H9 (cell line): ENCODE data around the gene GATAD1. TPM values are rescaled to one million over a fixed set of nuclear protein-coding genes. Genes with fewer than 3 reads are reported as not detected.

ENCODE experiments used
- DNase-seq: peaks from one replicate; pipeline ENCODE4 v3.0.0-alpha.2; 2017
- H2AFZ ChIP-seq: one replicate; pipeline ENCODE4 v1.6.1; 2013; ENCODE audit warnings: mild to moderate bottlenecking, low read length, control low read depth, moderate library complexity
- H2AK5ac ChIP-seq: 2 replicates; pipeline ENCODE4 v1.6.1; 2013; ENCODE audit warnings: low read length, control low read depth, mixed read lengths; ENCODE audit not compliant: insufficient read length
- H2BK120ac ChIP-seq: one replicate; pipeline ENCODE4 v1.6.1; 2013; ENCODE audit warnings: low read depth, mild to moderate bottlenecking, low read length, control low read depth, inconsistent platforms; ENCODE audit not compliant: poor library complexity, severe bottlenecking
- H2BK12ac ChIP-seq: 2 replicates; pipeline ENCODE4 v1.6.1; 2013; ENCODE audit warnings: low read length, control low read depth, mixed read lengths, low read depth; ENCODE audit not compliant: insufficient read length
- H2BK15ac ChIP-seq: 2 replicates; pipeline ENCODE4 v1.6.1; 2013; ENCODE audit warnings: low read depth, low read length, control low read depth
- H2BK20ac ChIP-seq: one replicate; pipeline ENCODE4 v1.6.1; 2013; ENCODE audit warnings: low read depth, mild to moderate bottlenecking, low read length, control low read depth, inconsistent platforms; ENCODE audit not compliant: poor library complexity, severe bottlenecking
- H2BK5ac ChIP-seq: 2 replicates; pipeline ENCODE4 v1.6.1; 2013; ENCODE audit warnings: low read length, control low read depth, mixed read lengths; ENCODE audit not compliant: insufficient read length
- H3K14ac ChIP-seq: 2 replicates; pipeline ENCODE4 v1.6.1; 2013; ENCODE audit warnings: low read length, control low read depth; ENCODE audit not compliant: insufficient read depth
- H3K18ac ChIP-seq: 2 replicates; pipeline ENCODE4 v1.6.1; 2013; ENCODE audit warnings: low read depth, mild to moderate bottlenecking, mixed read lengths, low read length, control low read depth; ENCODE audit not compliant: insufficient read length
- H3K23ac ChIP-seq: 2 replicates; pipeline ENCODE4 v1.6.1; 2013; ENCODE audit warnings: low read length, control low read depth, mixed read lengths, low read depth; ENCODE audit not compliant: insufficient read length
- H3K23me2 ChIP-seq: 2 replicates; pipeline ENCODE4 v1.6.1; 2013; ENCODE audit warnings: low read depth, mild to moderate bottlenecking, mixed read lengths, low read length, control low read depth; ENCODE audit not compliant: insufficient read length, poor library complexity, severe bottlenecking
- H3K27ac ChIP-seq: 2 replicates; pipeline ENCODE4 v1.5.1; 2013; ENCODE audit warnings: low read length, control low read depth, mixed read lengths, low read depth; ENCODE audit not compliant: insufficient read length
- H3K27me3 ChIP-seq: 2 replicates; pipeline ENCODE4 v1.6.1; 2013; ENCODE audit warnings: low read length, control low read depth, inconsistent platforms; ENCODE audit not compliant: insufficient read depth
- H3K4ac ChIP-seq: 2 replicates; pipeline ENCODE4 v1.6.1; 2013; ENCODE audit warnings: low read depth, mild to moderate bottlenecking, control low read depth, inconsistent platforms, low read length, moderate library complexity
- H3K4me1 ChIP-seq: 2 replicates; pipeline ENCODE4 v1.6.1; 2013; ENCODE audit warnings: low read length, control low read depth, inconsistent platforms; ENCODE audit not compliant: insufficient read depth
- H3K4me2 ChIP-seq: 2 replicates; pipeline ENCODE4 v1.6.1; 2013; ENCODE audit warnings: low read length, control low read depth, mixed read lengths; ENCODE audit not compliant: insufficient read length, insufficient read depth
- H3K56ac ChIP-seq: 2 replicates; pipeline ENCODE4 v1.6.1; 2013; ENCODE audit warnings: low read depth, mild to moderate bottlenecking, mixed read lengths, low read length, control low read depth; ENCODE audit not compliant: insufficient read length
- H3K79me1 ChIP-seq: 2 replicates; pipeline ENCODE4 v1.6.1; 2013; ENCODE audit warnings: low read depth, mild to moderate bottlenecking, moderate library complexity, low read length, control low read depth, inconsistent platforms; ENCODE audit not compliant: insufficient read depth, poor library complexity, severe bottlenecking
- H3K79me2 ChIP-seq: 2 replicates; pipeline ENCODE4 v1.6.1; 2013; ENCODE audit warnings: low read length, control low read depth, inconsistent platforms; ENCODE audit not compliant: insufficient read depth
- H3K9ac ChIP-seq: 2 replicates; pipeline ENCODE4 v1.6.1; 2013; ENCODE audit warnings: low read length, control low read depth, mixed read lengths; ENCODE audit not compliant: insufficient read length; ENCODE audit errors: extremely low read depth
- H3K9me3 ChIP-seq: one replicate; pipeline ENCODE4 v1.6.1; 2013; ENCODE audit warnings: low read depth, low read length, inconsistent platforms; ENCODE audit not compliant: control insufficient read depth
- H3T11ph ChIP-seq: one replicate; pipeline ENCODE4 v1.6.1; 2013; ENCODE audit warnings: mild to moderate bottlenecking, low read length, control low read depth, inconsistent platforms
- H4K20me1 ChIP-seq: one replicate; pipeline ENCODE4 v1.6.1; 2013; ENCODE audit not compliant: control insufficient read depth, insufficient read length, insufficient read depth
- H4K5ac ChIP-seq: 2 replicates; pipeline ENCODE4 v1.6.1; 2013; ENCODE audit warnings: low read depth, mild to moderate bottlenecking, mixed read lengths, low read length, control low read depth; ENCODE audit not compliant: insufficient read length
- H4K8ac ChIP-seq: replicated peaks from 2 replicates; pipeline ENCODE4 v1.6.1; 2013; ENCODE audit warnings: low read length, control low read depth, mixed read lengths, low read depth; ENCODE audit not compliant: insufficient read length
- H4K91ac ChIP-seq: 2 replicates; pipeline ENCODE4 v1.6.1; 2013; ENCODE audit warnings: low read depth, mild to moderate bottlenecking, moderate library complexity, mixed read lengths, low read length, control low read depth; ENCODE audit not compliant: insufficient read length
- H3K27ac Mint-ChIP-seq, 3 experiments: 2 replicates in 2 of 3; 3 replicates in 1 of 3; pipeline ENCODE4 v1.8.0; 2020 to 2021; ENCODE audit warnings: mixed read lengths in 3 of 3, mild to moderate bottlenecking in 1 of 3, moderate library complexity in 1 of 3
- H3K27me3 Mint-ChIP-seq: 2 replicates; pipeline ENCODE4 v1.8.0; 2021; ENCODE audit warnings: low read depth, mild to moderate bottlenecking, moderate library complexity, mixed read lengths
- H3K36me3 Mint-ChIP-seq, 3 experiments: 2 replicates in 2 of 3; 3 replicates in 1 of 3; pipeline ENCODE4 v1.8.0; 2020 to 2021; ENCODE audit warnings: low read depth in 3 of 3, mixed read lengths in 3 of 3; ENCODE audit not compliant: insufficient read depth in 1 of 3
- H3K4me1 Mint-ChIP-seq, 2 experiments: 2 replicates each; pipeline ENCODE4 v1.8.0; 2020; ENCODE audit warnings: mixed read lengths in 2 of 2
- H3K4me3 Mint-ChIP-seq, 2 experiments: 2 replicates in 1 of 2; 3 replicates in 1 of 2; pipeline ENCODE4 v1.8.0; 2020 to 2021; ENCODE audit warnings: mild to moderate bottlenecking in 2 of 2, mixed read lengths in 2 of 2, moderate library complexity in 1 of 2
- H3K9me3 Mint-ChIP-seq, 2 experiments: 2 replicates in 1 of 2; 3 replicates in 1 of 2; pipeline ENCODE4 v1.8.0; 2020; ENCODE audit warnings: mild to moderate bottlenecking in 2 of 2, mixed read lengths in 2 of 2, moderate library complexity in 1 of 2
- CTCF ChIP-seq: fragments of 200-600 bp; sonication (generic); conservative IDR thresholded peaks from 3 replicates; pipeline ENCODE4 v1.8.0; 2021; ENCODE audit warnings: antibody characterized with exemption, mild to moderate bottlenecking
- WGBS: extraction: QIAGEN DNeasy Blood & Tissue Kit; methylation state at CpG from one replicate; pipeline ENCODE4 v1.1.7; 2013; ENCODE audit warnings: missing lambda C conversion rate, low lambda C conversion rate, mixed read lengths; ENCODE audit not compliant: insufficient read length; ENCODE audit errors: extremely low coverage; 5-methylcytosine and 5-hydroxymethylcytosine counted together
- total RNA-seq: library from RNA; stranded (reverse); gene quantifications from 2 replicates; pipeline ENCODE4 v1.2.1, GENCODE V29; 2021

The GATAD1 gene
- total RNA-seq, 1 experiment from 2014 or later: 36.5 TPM

- no peak overlapping the region for H3K4me3 Mint-ChIP-seq
- no peaks in the 10 kb centered on the region for H3K79me2 ChIP-seq
Measured at GRCh38 chr7:92421676-92422435, 25.4 kb upstream of the GATAD1 start.

More at GRCh38 chr7:92421676-92422435, 25.4 kb upstream of the GATAD1 start:
- Mint-ChIP-seq H3K27ac (no peak overlapping the region), H3K9me3 (no peaks in the 10 kb centered on the region; a peak in 1 of 5 replicates), H3K4me1 (peaks cover 15 to 20% of the 10 kb centered on the region in 2 experiments), H3K36me3 (no peaks in the 10 kb centered on the region), H3K27me3 (peaks cover 3% of the 10 kb centered on the region)
- H3K9ac ChIP-seq: no peak overlapping the region
- H3T11ph ChIP-seq: no peak overlapping the region
- H3K9me3 ChIP-seq: no peaks in the 10 kb centered on the region
- no peak overlapping the region for H2BK12ac ChIP-seq
- H4K91ac ChIP-seq: no peak overlapping the region
- H4K5ac ChIP-seq: no peak overlapping the region
- H2AFZ ChIP-seq: no peak overlapping the region
- peaks cover 2% of the 10 kb centered on the region for H4K20me1 ChIP-seq
- no peaks in the 10 kb centered on the region; the same call in 1 of the 2 replicates for H3K4me1 ChIP-seq
- no peak for TF ChIP-seq CTCF
- no peak overlapping the region for H2BK5ac ChIP-seq
- no peak overlapping the region for H3K4me2 ChIP-seq
- H3K14ac ChIP-seq: no peak overlapping the region
- H3K27ac ChIP-seq: no peak overlapping the region
- H2BK20ac ChIP-seq: no peak overlapping the region
- no peak for DNase-seq
- H2BK15ac ChIP-seq: no peak overlapping the region
- H3K18ac ChIP-seq: no peak overlapping the region
- H3K23me2 ChIP-seq: peaks cover 3% of the 10 kb centered on the region
- no peak overlapping the region for H2AK5ac ChIP-seq
- WGBS: no CpG with 5 or more reads among the region's 5 CpGs
- H4K8ac ChIP-seq: no peak overlapping the region
- no peak overlapping the region for H3K23ac ChIP-seq
- no peak overlapping the region for H3K4ac ChIP-seq
- H2BK120ac ChIP-seq: no peak overlapping the region
- no peak overlapping the region for H3K56ac ChIP-seq
- no peaks in the 10 kb centered on the region for H3K27me3 ChIP-seq
- no peaks in the 10 kb centered on the region for H3K79me1 ChIP-seq
